GM10266 (cell line): ENCODE data around the gene AKAP6.

Experiments
- DNase-seq: peaks from one replicate; pipeline ENCODE4 v3.0.0; 2012; ENCODE audit errors: extremely low spot score
- TF ChIP-seq, protein P1 (sequence below): IDR thresholded peaks from 2 replicates; pipeline ENCODE4 v1.5.1; 2012; ENCODE audit warnings: mild to moderate bottlenecking, low read depth; ENCODE audit not compliant: control insufficient read depth, insufficient read depth; ENCODE audit errors: missing control alignments

The AKAP6 gene

GRCh38 chr14:32618991-32619390 lies 289.9 kb downstream of the AKAP6 start:
- DNase-seq: no peak
- TF ChIP-seq, protein P1, sequence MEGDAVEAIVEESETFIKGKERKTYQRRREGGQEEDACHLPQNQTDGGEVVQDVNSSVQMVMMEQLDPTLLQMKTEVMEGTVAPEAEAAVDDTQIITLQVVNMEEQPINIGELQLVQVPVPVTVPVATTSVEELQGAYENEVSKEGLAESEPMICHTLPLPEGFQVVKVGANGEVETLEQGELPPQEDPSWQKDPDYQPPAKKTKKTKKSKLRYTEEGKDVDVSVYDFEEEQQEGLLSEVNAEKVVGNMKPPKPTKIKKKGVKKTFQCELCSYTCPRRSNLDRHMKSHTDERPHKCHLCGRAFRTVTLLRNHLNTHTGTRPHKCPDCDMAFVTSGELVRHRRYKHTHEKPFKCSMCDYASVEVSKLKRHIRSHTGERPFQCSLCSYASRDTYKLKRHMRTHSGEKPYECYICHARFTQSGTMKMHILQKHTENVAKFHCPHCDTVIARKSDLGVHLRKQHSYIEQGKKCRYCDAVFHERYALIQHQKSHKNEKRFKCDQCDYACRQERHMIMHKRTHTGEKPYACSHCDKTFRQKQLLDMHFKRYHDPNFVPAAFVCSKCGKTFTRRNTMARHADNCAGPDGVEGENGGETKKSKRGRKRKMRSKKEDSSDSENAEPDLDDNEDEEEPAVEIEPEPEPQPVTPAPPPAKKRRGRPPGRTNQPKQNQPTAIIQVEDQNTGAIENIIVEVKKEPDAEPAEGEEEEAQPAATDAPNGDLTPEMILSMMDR: no peak

DNA sequence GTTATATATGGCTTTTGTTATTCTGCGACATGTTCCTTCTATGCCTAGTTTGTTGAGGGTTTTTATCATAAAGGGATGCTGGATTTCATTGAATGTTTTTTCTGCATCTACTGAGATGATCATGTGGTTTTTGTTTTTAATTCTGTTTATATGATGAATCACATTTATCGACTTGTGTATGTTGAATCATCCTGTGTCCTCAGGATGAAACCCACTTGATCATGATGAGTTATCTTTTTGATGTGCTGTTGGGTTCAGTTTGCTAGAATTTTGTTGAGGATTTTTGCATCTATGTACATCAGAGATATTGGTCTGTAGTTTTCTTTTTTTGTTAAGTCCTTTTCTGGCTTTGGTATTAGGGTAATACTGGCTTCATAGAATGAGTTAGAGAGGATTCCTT lies 291.2 kb downstream of the AKAP6 start:
- DNase-seq: no peak
- TF ChIP-seq, protein P1: no peak

DNA sequence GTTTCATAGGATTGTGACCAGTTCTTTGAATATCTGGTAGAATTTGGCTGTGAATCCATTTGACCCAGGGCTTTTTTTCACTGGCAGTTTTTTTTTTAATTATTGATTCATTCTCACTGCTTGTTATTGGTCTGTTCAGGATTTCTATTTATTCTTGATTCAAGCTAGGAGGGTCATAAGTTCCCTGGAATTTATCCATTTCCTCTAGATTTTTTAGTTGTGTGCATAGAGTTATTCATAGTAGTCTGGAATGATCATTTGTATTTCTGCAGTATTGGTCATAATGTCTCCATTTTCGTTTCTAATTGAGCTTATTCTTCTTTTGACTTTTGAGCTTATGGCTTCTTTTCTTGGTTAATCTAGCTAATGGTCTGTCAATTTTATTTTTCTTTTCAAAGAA lies 291.6 kb downstream of the AKAP6 start:
- TF ChIP-seq, protein P1: no peak
- DNase-seq: no peak

- no peak for DNase-seq
- TF ChIP-seq, protein P1: no peak
Measured at GRCh38 chr14:32621585-32621984, 292.5 kb downstream of the AKAP6 start.

GRCh38 chr14:32622742-32623141 lies 293.6 kb downstream of the AKAP6 start:
- no peak for DNase-seq
- TF ChIP-seq, protein P1: no peak

DNA sequence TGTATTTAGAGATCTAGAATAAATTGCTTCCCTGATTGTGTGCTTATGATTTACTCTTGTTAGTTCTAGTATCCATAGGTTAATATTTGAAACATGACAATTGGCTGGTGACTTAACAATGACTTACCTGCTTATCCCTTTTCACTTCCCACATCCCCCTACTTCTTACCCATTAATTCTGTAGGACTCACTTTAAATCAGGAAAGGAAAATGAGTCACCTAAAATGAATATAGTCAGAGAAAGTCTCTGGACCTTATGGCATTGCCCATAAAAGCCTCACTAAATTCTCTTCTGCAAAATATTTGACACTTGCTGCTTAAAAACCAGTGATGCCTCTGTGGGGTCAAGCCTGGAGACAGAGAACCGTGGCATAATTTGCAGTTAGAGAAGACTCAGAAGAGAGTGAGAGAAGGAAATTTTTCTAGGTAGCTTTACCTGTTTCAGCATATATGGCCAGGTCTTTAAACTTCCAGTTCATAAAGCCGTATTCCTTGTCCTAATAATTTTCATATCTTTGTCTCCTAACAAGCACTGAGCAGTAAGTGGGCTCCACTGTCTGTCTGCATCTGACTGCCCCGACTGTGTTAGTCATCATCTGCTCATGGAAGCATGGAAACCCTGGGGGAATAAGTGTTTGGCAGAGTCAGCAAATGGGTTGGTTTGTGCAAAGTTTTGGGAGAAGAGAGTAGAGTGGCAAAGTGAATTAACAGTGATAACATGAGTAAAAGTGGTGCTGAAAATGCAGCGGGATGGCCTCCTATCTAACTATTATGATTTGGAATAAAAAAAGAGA lies 294.4 kb downstream of the AKAP6 start:
- TF ChIP-seq, protein P1: no peak
- DNase-seq: no peak

- TF ChIP-seq, protein P1: no peak
Measured at GRCh38 chr14:32625211-32625610, 296.1 kb downstream of the AKAP6 start.

More at GRCh38 chr14:32625211-32625610, 296.1 kb downstream of the AKAP6 start:
- no peak for DNase-seq
